GM12874 (cell line): Measurements from ENCODE around the gene DYRK3.
A peak's percentile ranks its signal among the peaks of the same experiment; 100 is the strongest.

ENCODE experiments used
- CTCF ChIP-seq: IDR thresholded peaks from 2 replicates; pipeline ENCODE4 v1.5.1; 2011; ENCODE audit warnings: low read depth, mild to moderate bottlenecking, control low read depth, low read length, moderate library complexity; ENCODE audit not compliant: insufficient read depth

DYRK3 gene

GRCh38 chr1:206591696-206592095, 43.6 kb upstream of the DYRK3 start:
- TF ChIP-seq CTCF, result no peak

DNA sequence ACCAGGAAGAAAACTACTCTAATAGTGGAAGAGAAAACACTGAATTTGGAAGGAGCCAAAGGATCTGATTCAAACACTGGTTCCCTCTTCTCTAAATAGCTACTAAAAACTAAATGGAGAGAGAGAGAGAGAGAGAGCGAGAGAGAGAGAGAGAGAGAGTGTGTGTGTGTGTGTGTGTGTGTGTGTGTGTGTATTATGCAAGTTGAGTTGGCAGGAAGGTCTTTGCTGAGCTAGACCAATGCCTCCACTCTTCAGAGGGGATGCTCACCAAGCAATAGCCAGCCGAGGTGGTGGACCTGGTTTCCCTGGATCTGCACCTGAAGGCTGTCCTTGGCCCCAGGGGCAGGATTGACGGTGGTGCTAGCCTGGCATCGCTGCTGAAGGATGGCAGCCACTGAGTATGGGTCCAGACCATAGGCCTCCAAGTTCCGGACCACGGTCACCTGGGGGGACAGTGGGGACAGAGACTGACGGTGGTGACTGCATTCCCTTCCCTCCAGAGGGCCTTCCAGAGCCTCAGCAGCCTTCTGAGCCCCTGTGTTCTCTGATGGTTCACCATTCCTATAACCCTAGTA, 41.9 kb upstream of the DYRK3 start:
- no peak for TF ChIP-seq CTCF

- TF ChIP-seq CTCF, result no peak
Observed at GRCh38 chr1:206595581-206596318, 39.6 kb upstream of the DYRK3 start.

DNA sequence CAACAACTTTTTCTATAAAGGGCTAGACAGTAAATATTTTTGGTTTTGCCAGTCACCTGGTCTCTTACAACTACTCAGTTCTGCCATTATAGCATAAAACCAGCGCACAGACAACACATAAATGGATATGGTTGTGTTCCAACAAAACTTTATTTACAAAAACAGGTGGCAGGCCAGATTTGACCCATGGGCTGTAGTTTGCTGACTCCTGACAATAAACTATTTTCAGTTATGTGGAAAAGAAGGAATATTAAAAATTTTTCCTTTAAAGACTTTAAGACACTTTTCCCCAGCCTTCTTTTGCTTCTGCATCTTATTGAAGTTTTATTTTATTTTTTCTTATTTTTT, 39.0 kb upstream of the DYRK3 start:
- no peak for TF ChIP-seq CTCF

- TF ChIP-seq CTCF, result no peak
Observed at GRCh38 chr1:206600527-206600926, 34.8 kb upstream of the DYRK3 start.

DNA sequence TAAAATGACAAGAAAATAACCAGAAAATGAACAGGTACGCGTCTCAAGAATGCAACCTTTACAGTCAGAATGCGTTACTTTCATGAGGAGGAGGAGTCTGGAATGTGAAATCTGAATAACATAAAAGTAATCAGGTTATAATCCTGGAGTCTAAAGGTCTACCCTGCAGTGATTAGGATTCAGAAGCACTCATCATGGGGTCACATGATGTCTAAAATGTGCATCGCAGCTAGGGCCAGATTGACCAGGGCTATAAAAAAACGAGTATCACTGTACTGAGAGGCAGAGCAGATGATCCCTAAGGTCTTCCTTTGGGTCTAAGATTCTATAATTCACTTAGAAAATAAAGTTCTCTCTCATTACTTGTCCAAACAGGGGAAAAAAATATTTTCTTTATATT, 30.5 kb upstream of the DYRK3 start:
- no peak for TF ChIP-seq CTCF

GRCh38 chr1:206606867-206607266, 28.5 kb upstream of the DYRK3 start:
- TF ChIP-seq CTCF, result peak; percentile 46; the same call in 1 of the 2 replicates
